ENCODE data around the gene RREB1.
"Not testable (repeated sequence)": the region's sequence is repeated elsewhere in the genome, so short reads cannot be mapped to it uniquely, and the experiment has no call there.

Gene RREB1

GRCh38 chr6:7271205-7271534 lies 163.4 kb downstream of the RREB1 start:
- no peaks in the 10 kb centered on the region for H3K9me3 ChIP-seq (ENCODE audit: control insufficient read depth, insufficient read depth, low read length)
- no peak overlapping the region for H3K27ac ChIP-seq (ENCODE audit: low read length)
- no peak for DNase-seq (ENCODE audit: low read depth, low spot score)
- H3K4me1 ChIP-seq (ENCODE audit: control insufficient read depth, insufficient read depth, low read length), result no peaks in the 10 kb centered on the region
- no peak overlapping the region for H3K4me3 ChIP-seq (ENCODE audit: low read length)
- no CpG with 5 or more reads among the region's 11 CpGs for WGBS (ENCODE audit: insufficient coverage, insufficient read length)
- no peaks in the 10 kb centered on the region for H3K36me3 ChIP-seq (ENCODE audit: control insufficient read depth, insufficient read depth, low read length)
- no peaks in the 10 kb centered on the region for H3K27me3 ChIP-seq (ENCODE audit: control insufficient read depth, insufficient read depth, low read length)

GRCh38 chr6:7273709-7274108 lies 165.9 kb downstream of the RREB1 start:
- no peak for DNase-seq (ENCODE audit: low read depth, low spot score)
- H3K36me3 ChIP-seq (ENCODE audit: control insufficient read depth, insufficient read depth, low read length), result no peaks in the 10 kb centered on the region
- H3K4me3 ChIP-seq (ENCODE audit: low read length), result no peak overlapping the region
- H3K27ac ChIP-seq (ENCODE audit: low read length), result no peak overlapping the region
- no peaks in the 10 kb centered on the region for H3K9me3 ChIP-seq (ENCODE audit: control insufficient read depth, insufficient read depth, low read length)
- WGBS (ENCODE audit: insufficient coverage, insufficient read length), result no CpG with 5 or more reads among the region's 10 CpGs
- H3K4me1 ChIP-seq (ENCODE audit: control insufficient read depth, insufficient read depth, low read length), result no peaks in the 10 kb centered on the region
- H3K27me3 ChIP-seq (ENCODE audit: control insufficient read depth, insufficient read depth, low read length), result no peaks in the 10 kb centered on the region

GRCh38 chr6:7274525-7274924 lies 166.8 kb downstream of the RREB1 start:
- not testable (repeated sequence) for DNase-seq (ENCODE audit: low read depth, low spot score); H3K27me3 ChIP-seq (ENCODE audit: control insufficient read depth, insufficient read depth, low read length); H3K4me3 ChIP-seq (ENCODE audit: low read length); H3K36me3 ChIP-seq (ENCODE audit: control insufficient read depth, insufficient read depth, low read length); H3K4me1 ChIP-seq (ENCODE audit: control insufficient read depth, insufficient read depth, low read length); H3K9me3 ChIP-seq (ENCODE audit: control insufficient read depth, insufficient read depth, low read length); H3K27ac ChIP-seq (ENCODE audit: low read length)
- no CpG with 5 or more reads among the region's 8 CpGs for WGBS (ENCODE audit: insufficient coverage, insufficient read length)

GRCh38 chr6:7276199-7276524 lies 168.4 kb downstream of the RREB1 start:
- Histone ChIP-seq H3K27ac (ENCODE audit: low read length) (no peak overlapping the region), H3K36me3 (ENCODE audit: control insufficient read depth, insufficient read depth, low read length) (no peaks in the 10 kb centered on the region), H3K27me3 (ENCODE audit: control insufficient read depth, insufficient read depth, low read length) (no peaks in the 10 kb centered on the region), H3K9me3 (ENCODE audit: control insufficient read depth, insufficient read depth, low read length) (no peaks in the 10 kb centered on the region), H3K4me3 (ENCODE audit: low read length) (no peak overlapping the region), H3K4me1 (ENCODE audit: control insufficient read depth, insufficient read depth, low read length) (no peaks in the 10 kb centered on the region)
- DNase-seq (ENCODE audit: low read depth, low spot score), result no peak
- no CpG with 5 or more reads among the region's 7 CpGs for WGBS (ENCODE audit: insufficient coverage, insufficient read length)

GRCh38 chr6:7282097-7282906 lies 174.5 kb downstream of the RREB1 start:
- DNase-seq (ENCODE audit: low read depth, low spot score), result no peak
- Histone ChIP-seq H3K36me3 (ENCODE audit: control insufficient read depth, insufficient read depth, low read length) (no peaks in the 10 kb centered on the region; the same call in 1 of the 2 replicates), H3K9me3 (ENCODE audit: control insufficient read depth, insufficient read depth, low read length) (no peaks in the 10 kb centered on the region), H3K27ac (ENCODE audit: low read length) (no peak overlapping the region), H3K4me1 (ENCODE audit: control insufficient read depth, insufficient read depth, low read length) (no peaks in the 10 kb centered on the region), H3K27me3 (ENCODE audit: control insufficient read depth, insufficient read depth, low read length) (no peaks in the 10 kb centered on the region), H3K4me3 (ENCODE audit: low read length) (no peak overlapping the region)
- WGBS (ENCODE audit: insufficient coverage, insufficient read length), result no CpG with 5 or more reads among the region's 10 CpGs

GRCh38 chr6:7283676-7284075 lies 175.9 kb downstream of the RREB1 start:
- no peak for DNase-seq (ENCODE audit: low read depth, low spot score)
- Histone ChIP-seq H3K4me1 (ENCODE audit: control insufficient read depth, insufficient read depth, low read length) (no peaks in the 10 kb centered on the region), H3K27me3 (ENCODE audit: control insufficient read depth, insufficient read depth, low read length) (no peaks in the 10 kb centered on the region), H3K4me3 (ENCODE audit: low read length) (no peak overlapping the region), H3K27ac (ENCODE audit: low read length) (no peak overlapping the region), H3K36me3 (ENCODE audit: control insufficient read depth, insufficient read depth, low read length) (no peaks in the 10 kb centered on the region; the same call in 1 of the 2 replicates), H3K9me3 (ENCODE audit: control insufficient read depth, insufficient read depth, low read length) (no peaks in the 10 kb centered on the region)
- no CpG with 5 or more reads among the region's 2 CpGs for WGBS (ENCODE audit: insufficient coverage, insufficient read length)

GRCh38 chr6:7285416-7285815 lies 177.7 kb downstream of the RREB1 start:
- Histone ChIP-seq H3K4me1 (ENCODE audit: control insufficient read depth, insufficient read depth, low read length) (no peaks in the 10 kb centered on the region), H3K36me3 (ENCODE audit: control insufficient read depth, insufficient read depth, low read length) (peaks cover 3% of the 10 kb centered on the region; the same call in 1 of the 2 replicates), H3K27ac (ENCODE audit: low read length) (no peak overlapping the region), H3K9me3 (ENCODE audit: control insufficient read depth, insufficient read depth, low read length) (no peaks in the 10 kb centered on the region), H3K27me3 (ENCODE audit: control insufficient read depth, insufficient read depth, low read length) (no peaks in the 10 kb centered on the region), H3K4me3 (ENCODE audit: low read length) (no peak overlapping the region)
- no CpG with 5 or more reads among the region's 6 CpGs for WGBS (ENCODE audit: insufficient coverage, insufficient read length)
- no peak for DNase-seq (ENCODE audit: low read depth, low spot score)

- H3K36me3 ChIP-seq (ENCODE audit: control insufficient read depth, insufficient read depth, low read length), result peaks cover 7% of the 10 kb centered on the region; the same call in 1 of the 2 replicates
- H3K4me3 ChIP-seq (ENCODE audit: low read length), result no peak overlapping the region
- H3K9me3 ChIP-seq (ENCODE audit: control insufficient read depth, insufficient read depth, low read length), result no peaks in the 10 kb centered on the region
- WGBS (ENCODE audit: insufficient coverage, insufficient read length), result no CpG with 5 or more reads among the region's 1 CpG
- no peak overlapping the region for H3K27ac ChIP-seq (ENCODE audit: low read length)
- DNase-seq (ENCODE audit: low read depth, low spot score), result no peak
- H3K27me3 ChIP-seq (ENCODE audit: control insufficient read depth, insufficient read depth, low read length), result no peaks in the 10 kb centered on the region
- no peaks in the 10 kb centered on the region for H3K4me1 ChIP-seq (ENCODE audit: control insufficient read depth, insufficient read depth, low read length)
Measured at GRCh38 chr6:7290079-7290478, 182.3 kb downstream of the RREB1 start.

GRCh38 chr6:7292596-7293255 lies 185.0 kb downstream of the RREB1 start:
- no peak for DNase-seq (ENCODE audit: low read depth, low spot score)
- H3K27me3 ChIP-seq (ENCODE audit: control insufficient read depth, insufficient read depth, low read length), result no peaks in the 10 kb centered on the region
- no peaks in the 10 kb centered on the region for H3K9me3 ChIP-seq (ENCODE audit: control insufficient read depth, insufficient read depth, low read length)
- H3K27ac ChIP-seq (ENCODE audit: low read length), result no peak overlapping the region
- H3K4me1 ChIP-seq (ENCODE audit: control insufficient read depth, insufficient read depth, low read length), result no peaks in the 10 kb centered on the region
- no peak overlapping the region for H3K4me3 ChIP-seq (ENCODE audit: low read length)
- no CpG with 5 or more reads among the region's 6 CpGs for WGBS (ENCODE audit: insufficient coverage, insufficient read length)
- peaks cover 7% of the 10 kb centered on the region; the same call in 1 of the 2 replicates for H3K36me3 ChIP-seq (ENCODE audit: control insufficient read depth, insufficient read depth, low read length)

- Histone ChIP-seq H3K36me3 (ENCODE audit: control insufficient read depth, insufficient read depth, low read length) (peaks cover 13% of the 10 kb centered on the region; the same call in 1 of the 2 replicates), H3K4me3 (ENCODE audit: low read length) (no peak overlapping the region), H3K4me1 (ENCODE audit: control insufficient read depth, insufficient read depth, low read length) (no peaks in the 10 kb centered on the region), H3K27ac (ENCODE audit: low read length) (no peak overlapping the region), H3K9me3 (ENCODE audit: control insufficient read depth, insufficient read depth, low read length) (no peaks in the 10 kb centered on the region), H3K27me3 (ENCODE audit: control insufficient read depth, insufficient read depth, low read length) (no peaks in the 10 kb centered on the region)
- WGBS (ENCODE audit: insufficient coverage, insufficient read length), result no CpG with 5 or more reads among the region's 3 CpGs
- DNase-seq (ENCODE audit: low read depth, low spot score), result no peak
Measured at GRCh38 chr6:7295916-7296315, 188.2 kb downstream of the RREB1 start.

- Histone ChIP-seq H3K9me3 (ENCODE audit: control insufficient read depth, insufficient read depth, low read length) (no peaks in the 10 kb centered on the region), H3K27ac (ENCODE audit: low read length) (no peak overlapping the region), H3K27me3 (ENCODE audit: control insufficient read depth, insufficient read depth, low read length) (no peaks in the 10 kb centered on the region), H3K4me3 (ENCODE audit: low read length) (no peak overlapping the region), H3K4me1 (ENCODE audit: control insufficient read depth, insufficient read depth, low read length) (no peaks in the 10 kb centered on the region), H3K36me3 (ENCODE audit: control insufficient read depth, insufficient read depth, low read length) (peaks cover 15% of the 10 kb centered on the region; the same call in 1 of the 2 replicates)
- no peak for DNase-seq (ENCODE audit: low read depth, low spot score)
- WGBS (ENCODE audit: insufficient coverage, insufficient read length), result no CpG with 5 or more reads among the region's 2 CpGs
Measured at GRCh38 chr6:7296602-7297001, 188.8 kb downstream of the RREB1 start.
